K562 (cell line): Measurements from ENCODE around the gene KHNYN. TPM values are rescaled to one million over a fixed set of nuclear protein-coding genes. Genes with fewer than 3 reads are reported as not detected.

Experiments
- ATAC-seq: fragments of 200-7000 bp; cut with Tn5 transposase; 3 replicates; pipeline ENCODE4 v1.9.1; 2020; ENCODE audit warnings: moderate library complexity
- BruUV-seq: library from RNA; stranded (reverse); fragments of 400-500 nt; replicated peaks from 2 replicates; lab custom pipeline; 2021; lab: Mats Ljungman, UMichigan
- CTCF ChIA-PET: fragments of 300-600 bp; formaldehyde crosslinking; extraction: SDS; loops from one replicate; lab custom pipeline; 2021; ENCODE audit warnings: low intra/inter-chr PET ratio; lab: Yijun Ruan, JAX
- POLR2A ChIA-PET: fragments of 300-600, 350-650 bp; sonication (Branson Sonifier 250); formaldehyde crosslinking; extraction: SDS; loops from one replicate; lab custom pipeline; 2021; ENCODE audit warnings: antibody characterized with exemption, inconsistent platforms; lab: Yijun Ruan, JAX
- DNase-seq, 4 experiments: peaks; one replicate each; pipeline versions ENCODE4 v3.0.0 to v3.0.0-alpha.2; 2011 to 2018; ENCODE audit warnings: low spot score in 3 of 4, mixed read lengths in 3 of 4; ENCODE audit errors: extremely low read depth in 1 of 4
- FAIRE-seq: peaks from 2 replicates; lab custom pipeline; 2011; peaks lifted over from hg19 to GRCh38; lab: Jason Lieb, UNC
- H2AFZ ChIP-seq: 2 replicates; pipeline ENCODE4 v1.6.0; 2011; ENCODE audit warnings: low read depth, low read length, control low read depth, inconsistent platforms
- H3K27ac ChIP-seq: fragments of 200-600 bp; 3 replicates; pipeline ENCODE4 v1.8.0; 2011; ENCODE audit warnings: low read depth, mild to moderate bottlenecking, control low read depth, inconsistent platforms, low read length, moderate library complexity, mixed read lengths; ENCODE audit errors: extremely low read depth
- H3K27me3 ChIP-seq, 2 experiments: fragments of 300-600 bp in 1 of 2; 2 replicates in 1 of 2; 3 replicates in 1 of 2; pipeline versions ENCODE4 v1.6.0 to v1.8.0; 2011; ENCODE audit warnings: inconsistent platforms in 2 of 2, low read length in 2 of 2, mild to moderate bottlenecking in 1 of 2, mixed read lengths in 1 of 2, moderate library complexity in 1 of 2; ENCODE audit not compliant: control insufficient read depth in 2 of 2, insufficient read depth in 2 of 2
- H3K36me3 ChIP-seq: fragments of 300-600 bp; 3 replicates; pipeline ENCODE4 v1.8.0; 2011; ENCODE audit warnings: mild to moderate bottlenecking, low read length, inconsistent platforms; ENCODE audit not compliant: control insufficient read depth, insufficient read depth
- H3K4me1 ChIP-seq, 2 experiments: fragments of 200-600 bp in 1 of 2; replicated peaks in 1 of 2; 2 replicates in 1 of 2; 3 replicates in 1 of 2; pipeline versions ENCODE4 v1.5.1 to v1.8.0; 2011; ENCODE audit warnings: inconsistent platforms in 2 of 2, low read length in 2 of 2, mild to moderate bottlenecking in 1 of 2, mixed read lengths in 1 of 2, moderate library complexity in 1 of 2; ENCODE audit not compliant: control insufficient read depth in 2 of 2, insufficient read depth in 2 of 2
- H3K4me2 ChIP-seq: 2 replicates; pipeline ENCODE4 v1.6.1; 2011; ENCODE audit warnings: low read length, control low read depth, inconsistent platforms, mixed read lengths; ENCODE audit not compliant: insufficient read depth
- H3K4me3 ChIP-seq: fragments of 200-600 bp; sonication (generic), shearing (Covaris generic); 2 replicates; pipeline ENCODE4 v1.5.1; 2016; ENCODE audit warnings: control low read depth, inconsistent platforms
- H3K79me2 ChIP-seq: fragments of 200-600 bp; 3 replicates; pipeline ENCODE4 v1.8.0; 2011; ENCODE audit warnings: low read length, inconsistent platforms; ENCODE audit not compliant: control insufficient read depth, insufficient read depth
- H3K9ac ChIP-seq, 2 experiments: 2 replicates each; pipeline versions ENCODE4 v1.6.0 to v1.6.1; 2011; ENCODE audit warnings: low read depth in 2 of 2, low read length in 2 of 2, control low read depth in 1 of 2, inconsistent platforms in 1 of 2, mild to moderate bottlenecking in 1 of 2, mixed read lengths in 1 of 2; ENCODE audit not compliant: insufficient read depth in 1 of 2
- H3K9me1 ChIP-seq: one replicate; pipeline ENCODE4 v1.6.0; 2011; ENCODE audit warnings: inconsistent platforms, mild to moderate bottlenecking, low read length, moderate library complexity; ENCODE audit not compliant: control insufficient read depth, insufficient read depth
- H3K9me3 ChIP-seq: replicated peaks from 2 replicates; pipeline ENCODE4 v1.5.1; 2011; ENCODE audit warnings: low read depth, low read length, inconsistent platforms; ENCODE audit not compliant: control insufficient read depth, insufficient read depth
- H4K20me1 ChIP-seq: replicated peaks from 2 replicates; pipeline ENCODE4 v1.6.1; 2011; ENCODE audit warnings: low read length, inconsistent platforms, mixed read lengths; ENCODE audit not compliant: control insufficient read depth, insufficient read depth
- BHLHE40 ChIP-seq: IDR thresholded peaks from 2 replicates; pipeline ENCODE4 v1.6.1; 2011; ENCODE audit warnings: low read length, improper control_type of control experiment
- BRF1 ChIP-seq: IDR thresholded peaks from 3 replicates; pipeline ENCODE4 v1.6.1; 2011; ENCODE audit warnings: borderline replicate concordance, mild to moderate bottlenecking; ENCODE audit not compliant: insufficient read length; ENCODE audit errors: extremely low read depth
- CHCHD3 ChIP-seq: fragments of 250-450 bp; sonication (Bioruptor Pico); IDR thresholded peaks from 2 replicates; pipeline ENCODE4 v2.1.2; 2022; ENCODE audit warnings: mild to moderate bottlenecking
- CTBP1 ChIP-seq: fragments of 450-650 bp; IDR thresholded peaks from 2 replicates; pipeline ENCODE4 v1.6.1; 2016; ENCODE audit warnings: borderline replicate concordance
- HIVEP1 ChIP-seq: fragments of 250-450 bp; sonication (Bioruptor Pico); IDR thresholded peaks from 2 replicates; pipeline ENCODE4 v1.4.0; 2020; ENCODE audit warnings: mild to moderate bottlenecking
- NFIX ChIP-seq: fragments of 250-450 bp; sonication (Bioruptor Pico); IDR thresholded peaks from 2 replicates; pipeline ENCODE4 v1.4.0; 2020; ENCODE audit warnings: low read depth, mild to moderate bottlenecking, moderate library complexity
- PML ChIP-seq: IDR thresholded peaks from 2 replicates; pipeline ENCODE4 v1.6.1; 2012; ENCODE audit warnings: low read length, inconsistent platforms
- RNF2 ChIP-seq: sonication (generic); IDR thresholded peaks from 2 replicates; pipeline ENCODE4 v1.6.1; 2016
- SMAD1 ChIP-seq: fragments of 150-350 bp; IDR thresholded peaks from 2 replicates; pipeline ENCODE4 v1.6.1; 2014; ENCODE audit warnings: low read length, low read depth; ENCODE audit not compliant: partially characterized antibody
- U2AF1 ChIP-seq: fragments of 200-400 bp; formaldehyde crosslinking; optimal IDR thresholded peaks from 2 replicates; pipeline ENCODE3; 2017; ENCODE audit warnings: mild to moderate bottlenecking, low read depth, low read length, moderate library complexity
- YY1 ChIP-seq, 3 experiments: IDR thresholded peaks; 2 replicates each; pipeline ENCODE4 v1.6.1; 2011; ENCODE audit warnings: low read length in 2 of 3, mild to moderate bottlenecking in 2 of 3, moderate library complexity in 2 of 3, borderline replicate concordance in 1 of 3, control low read depth in 1 of 3, low read depth in 1 of 3; ENCODE audit not compliant: insufficient read depth in 3 of 3, insufficient replicate concordance in 2 of 3, control insufficient read depth in 1 of 3, insufficient read length in 1 of 3; ENCODE audit errors: extremely low read depth in 1 of 3
- ZNF140 ChIP-seq: fragments of 250-450 bp; sonication (Bioruptor Pico); IDR thresholded peaks from 2 replicates; pipeline ENCODE4 v1.8.0; 2021; ENCODE audit warnings: moderate library complexity, mild to moderate bottlenecking, inconsistent platforms
- ZNF184 ChIP-seq: sonication (generic); formaldehyde crosslinking; IDR thresholded peaks from 2 replicates; pipeline ENCODE4 v1.5.0; 2020; ENCODE audit warnings: missing genetic modification reagents
- ZNF583 ChIP-seq: fragments of 250-450 bp; sonication (Bioruptor Pico); IDR thresholded peaks from 2 replicates; pipeline ENCODE4 v1.4.0; 2020
- ZNF75A ChIP-seq: fragments of 450-650 bp; formaldehyde crosslinking; IDR thresholded peaks from 2 replicates; pipeline ENCODE4 v1.4.0; 2020; ENCODE audit warnings: mild to moderate bottlenecking
- WGBS: fragments of 100-300 bp; shearing (Covaris generic); methylation state at CpG from one replicate; pipeline ENCODE4 v1.1.6; 2016; ENCODE audit warnings: low coverage, mixed read lengths; ENCODE audit not compliant: insufficient coverage; ENCODE audit errors: missing lambda C conversion rate; 5-methylcytosine and 5-hydroxymethylcytosine counted together
- in situ Hi-C: fragments of 300-500 bp; cut with MboI; formaldehyde crosslinking; loops from 4 replicates; pipeline ENCODE4 v1.15.0; 2018; ENCODE audit warnings: inconsistent platforms, mixed read lengths
- intact Hi-C: fragments of 100-400 bp; cut with micrococcal nuclease; formaldehyde crosslinking; loops from 2 replicates; pipeline ENCODE4 v1.14.2; 2022
- polyA plus RNA-seq, 8 experiments: library from polyadenylated mRNA; depleted of rRNA in 4 of 8; stranded (reverse) in 5 of 8; unstranded in 3 of 8; fragments of >200 nt; fragmentation: Nextera tagmentation in 2 of 8; fragmentation: Illumina TruSeq in 1 of 8; extraction: Ambion mirVana in 2 of 8; extraction: Trizol in 1 of 8; gene quantifications; 2 replicates each; pipeline versions ENCODE4 v1.2.1 to v1.2.3, GENCODE V29; 2011 to 2014; ENCODE audit warnings: inconsistent platforms in 1 of 8, missing spikeins in 1 of 8
- total RNA-seq, 7 experiments: library from RNA; depleted of rRNA in 6 of 7; stranded (reverse); fragments of >200 nt in 6 of 7; fragmentation: Illumina TruSeq in 2 of 7; extraction: Trizol in 2 of 7; gene quantifications; 2 replicates each; pipeline versions ENCODE4 v1.2.1 to v1.2.3, GENCODE V29; 2011 to 2021; ENCODE audit warnings: low replicate concordance in 1 of 7
- TF ChIP-seq, protein P1 (sequence below): fragments of 150-350 bp; conservative IDR thresholded peaks from 2 replicates; pipeline ENCODE4 v1.6.1; 2014; ENCODE audit warnings: low read length
- TF ChIP-seq, protein P2 (sequence below): fragments of 200-800 bp; sonication (Bioruptor generic); IDR thresholded peaks from 2 replicates; pipeline ENCODE4 v1.6.1; 2017; ENCODE audit warnings: missing genetic modification characterization, missing compliant biosample characterization
- TF ChIP-seq, protein P3 (sequence below): sonication (generic); formaldehyde crosslinking; IDR thresholded peaks from 2 replicates; pipeline ENCODE4 v1.5.0; 2020; ENCODE audit warnings: missing genetic modification reagents

Gene KHNYN
- total and polyA plus RNA-seq, 9 of the 15 experiments (the other 6 are each of a cell fraction or from before 2014, with no cell fraction given): 0.76 to 26.0 (median 14.1) TPM

DNA sequence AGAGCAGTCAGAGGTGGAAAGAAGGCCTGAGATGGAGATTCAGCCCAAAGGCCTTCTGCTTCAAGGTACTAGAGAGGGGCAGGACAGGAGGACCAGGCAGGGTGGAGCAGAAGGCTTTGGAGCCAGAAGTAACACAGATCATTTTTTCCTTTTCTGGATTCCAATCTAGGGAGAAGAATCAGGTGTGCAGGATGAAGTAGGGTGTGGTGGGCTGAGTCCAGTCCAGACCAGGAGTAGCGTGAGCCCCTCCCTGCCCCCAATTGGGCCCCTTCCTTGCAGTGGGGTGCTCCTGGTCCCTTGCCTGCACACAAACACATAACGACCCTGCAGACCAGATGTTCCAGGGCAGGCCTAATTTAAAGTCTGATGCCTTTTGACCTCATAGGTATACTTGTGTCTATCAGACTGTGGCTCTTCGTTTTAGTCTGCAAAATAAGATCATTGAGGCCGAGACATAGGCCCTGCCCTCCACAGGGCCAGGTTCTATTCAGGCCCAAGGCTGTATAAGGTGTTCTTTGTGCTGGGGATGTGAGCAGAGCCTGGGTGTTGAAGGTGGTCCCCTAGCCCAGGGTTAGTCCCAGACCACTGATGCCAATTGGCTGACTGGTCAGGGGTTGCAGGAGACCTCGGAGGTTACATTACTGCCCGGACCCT lies 32.0 kb upstream of the KHNYN start (continued):
- TF ChIP-seq, protein P1, sequence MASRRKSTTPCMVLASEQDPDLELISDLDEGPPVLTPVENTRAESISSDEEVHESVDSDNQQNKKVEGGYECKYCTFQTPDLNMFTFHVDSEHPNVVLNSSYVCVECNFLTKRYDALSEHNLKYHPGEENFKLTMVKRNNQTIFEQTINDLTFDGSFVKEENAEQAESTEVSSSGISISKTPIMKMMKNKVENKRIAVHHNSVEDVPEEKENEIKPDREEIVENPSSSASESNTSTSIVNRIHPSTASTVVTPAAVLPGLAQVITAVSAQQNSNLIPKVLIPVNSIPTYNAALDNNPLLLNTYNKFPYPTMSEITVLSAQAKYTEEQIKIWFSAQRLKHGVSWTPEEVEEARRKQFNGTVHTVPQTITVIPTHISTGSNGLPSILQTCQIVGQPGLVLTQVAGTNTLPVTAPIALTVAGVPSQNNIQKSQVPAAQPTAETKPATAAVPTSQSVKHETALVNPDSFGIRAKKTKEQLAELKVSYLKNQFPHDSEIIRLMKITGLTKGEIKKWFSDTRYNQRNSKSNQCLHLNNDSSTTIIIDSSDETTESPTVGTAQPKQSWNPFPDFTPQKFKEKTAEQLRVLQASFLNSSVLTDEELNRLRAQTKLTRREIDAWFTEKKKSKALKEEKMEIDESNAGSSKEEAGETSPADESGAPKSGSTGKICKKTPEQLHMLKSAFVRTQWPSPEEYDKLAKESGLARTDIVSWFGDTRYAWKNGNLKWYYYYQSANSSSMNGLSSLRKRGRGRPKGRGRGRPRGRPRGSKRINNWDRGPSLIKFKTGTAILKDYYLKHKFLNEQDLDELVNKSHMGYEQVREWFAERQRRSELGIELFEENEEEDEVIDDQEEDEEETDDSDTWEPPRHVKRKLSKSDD: no peak
- no peak for TF ChIP-seq SMAD1
- no peak for TF ChIP-seq BHLHE40
- TF ChIP-seq RNF2: no peak
- TF ChIP-seq YY1 (IDR thresholded peaks at IDR 0.05; ENCODE audit: borderline replicate concordance in 1 of 3, control insufficient read depth in 1 of 3, extremely low read depth in 1 of 3, insufficient read depth in 3 of 3, insufficient read length in 1 of 3, insufficient replicate concordance in 2 of 3, low read depth in 1 of 3, low read length in 2 of 3): no peak
- TF ChIP-seq ZNF583 (CRISPR knock-in tag): no peak
- TF ChIP-seq, all 486 proteins: peak for 0

DNA sequence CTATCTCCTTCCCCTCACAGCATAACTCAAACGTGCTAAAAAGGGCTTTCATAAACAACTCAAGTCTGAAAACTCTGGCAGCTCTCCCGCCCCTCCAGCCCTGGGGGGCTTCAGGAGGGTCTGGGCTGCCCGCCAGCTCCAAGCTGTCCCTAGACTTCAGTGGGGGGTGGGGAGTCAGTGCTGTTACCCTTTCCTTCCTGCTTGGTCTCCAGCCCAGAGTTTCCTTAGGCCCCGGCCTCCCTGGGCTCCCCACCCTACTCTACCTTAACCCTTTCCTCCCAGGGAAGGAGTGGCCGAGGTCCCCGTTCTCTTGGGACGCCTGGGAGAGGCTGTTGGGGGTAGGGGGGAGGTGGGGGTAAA lies 31.5 kb upstream of the KHNYN start:
- no peaks in the 10 kb centered on the region for H3K79me2 ChIP-seq
- peaks cover 0 to 8% of the 10 kb centered on the region in 2 experiments; a peak in 4 of 5 replicates for H3K4me1 ChIP-seq
- no peaks in the 10 kb centered on the region; the same call in 2 of the 3 replicates for H3K36me3 ChIP-seq
- no peak overlapping the region for H2AFZ ChIP-seq
- H3K27ac ChIP-seq: no peak overlapping the region
- in situ Hi-C loops: no loop called here
- 67% methylated on average over 3 of the region's 7 CpGs for WGBS
- intact Hi-C loops: no loop called here
- no peaks in the 10 kb centered on the region for H4K20me1 ChIP-seq
- ATAC-seq: no peak
- no TSS peak for BruUV-seq
- no peak overlapping the region for H3K4me3 ChIP-seq
- no peak for DNase-seq
- POLR2A ChIA-PET: no interaction called here
- no peaks in the 10 kb centered on the region for H3K27me3 ChIP-seq
- no peaks in the 10 kb centered on the region for H3K9me1 ChIP-seq
- no peak overlapping the region; a peak in 1 of 4 replicates for H3K9ac ChIP-seq
- no peak for FAIRE-seq
- no peaks in the 10 kb centered on the region for H3K9me3 ChIP-seq
- no peak overlapping the region for H3K4me2 ChIP-seq
- CTCF ChIA-PET: no interaction called here
- TF ChIP-seq PML: no peak
- no peak for TF ChIP-seq CTBP1
- TF ChIP-seq, protein P2, sequence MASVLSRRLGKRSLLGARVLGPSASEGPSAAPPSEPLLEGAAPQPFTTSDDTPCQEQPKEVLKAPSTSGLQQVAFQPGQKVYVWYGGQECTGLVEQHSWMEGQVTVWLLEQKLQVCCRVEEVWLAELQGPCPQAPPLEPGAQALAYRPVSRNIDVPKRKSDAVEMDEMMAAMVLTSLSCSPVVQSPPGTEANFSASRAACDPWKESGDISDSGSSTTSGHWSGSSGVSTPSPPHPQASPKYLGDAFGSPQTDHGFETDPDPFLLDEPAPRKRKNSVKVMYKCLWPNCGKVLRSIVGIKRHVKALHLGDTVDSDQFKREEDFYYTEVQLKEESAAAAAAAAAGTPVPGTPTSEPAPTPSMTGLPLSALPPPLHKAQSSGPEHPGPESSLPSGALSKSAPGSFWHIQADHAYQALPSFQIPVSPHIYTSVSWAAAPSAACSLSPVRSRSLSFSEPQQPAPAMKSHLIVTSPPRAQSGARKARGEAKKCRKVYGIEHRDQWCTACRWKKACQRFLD (CRISPR knock-in tag): no peak
- TF ChIP-seq ZNF184: no peak
- no peak for TF ChIP-seq ZNF140
- TF ChIP-seq CHCHD3 (CRISPR knock-in tag): no peak
- TF ChIP-seq HIVEP1: no peak
- TF ChIP-seq U2AF1: no peak
- no peak for TF ChIP-seq BRF1
- no peak for TF ChIP-seq ZNF75A (CRISPR knock-in tag)
- TF ChIP-seq, protein P3, sequence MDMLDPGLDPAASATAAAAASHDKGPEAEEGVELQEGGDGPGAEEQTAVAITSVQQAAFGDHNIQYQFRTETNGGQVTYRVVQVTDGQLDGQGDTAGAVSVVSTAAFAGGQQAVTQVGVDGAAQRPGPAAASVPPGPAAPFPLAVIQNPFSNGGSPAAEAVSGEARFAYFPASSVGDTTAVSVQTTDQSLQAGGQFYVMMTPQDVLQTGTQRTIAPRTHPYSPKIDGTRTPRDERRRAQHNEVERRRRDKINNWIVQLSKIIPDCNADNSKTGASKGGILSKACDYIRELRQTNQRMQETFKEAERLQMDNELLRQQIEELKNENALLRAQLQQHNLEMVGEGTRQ (CRISPR knock-in tag): no peak
- no peak for TF ChIP-seq NFIX (CRISPR knock-in tag)
